Stomach smooth muscle (tissue), 2 donors: ENCODE data around the gene JPH4.
A peak's percentile ranks its signal among the peaks of the same experiment; 100 is the strongest.
"Not testable (repeated sequence)": the region's sequence is repeated elsewhere in the genome, so short reads cannot be mapped to it uniquely, and the experiment has no call there.

Experiments used
- H3K27ac ChIP-seq: one replicate; pipeline ENCODE4 v1.7.0; 2013; ENCODE audit warnings: mild to moderate bottlenecking, low read length, inconsistent platforms
- H3K27me3 ChIP-seq, 2 donors: one replicate each; pipeline ENCODE4 v1.7.0; 2013; ENCODE audit warnings: low read length in 2 of 2; ENCODE audit not compliant: insufficient read depth in 2 of 2, control insufficient read depth in 1 of 2
- H3K36me3 ChIP-seq, 2 donors: one replicate each; pipeline ENCODE4 v1.7.0; 2013; ENCODE audit warnings: low read length in 2 of 2; ENCODE audit not compliant: control insufficient read depth in 2 of 2, insufficient read depth in 2 of 2
- H3K4me1 ChIP-seq: one replicate; pipeline ENCODE4 v1.7.0; 2013; ENCODE audit warnings: low read length; ENCODE audit not compliant: control insufficient read depth, insufficient read depth
- H3K4me3 ChIP-seq, 2 donors: one replicate each; pipeline ENCODE4 v1.7.0; 2013; ENCODE audit warnings: low read length in 2 of 2
- H3K9ac ChIP-seq, 2 donors: one replicate each; pipeline ENCODE4 v1.7.0; 2013; ENCODE audit warnings: low read length in 2 of 2, mild to moderate bottlenecking in 1 of 2
- H3K9me3 ChIP-seq, 2 donors: one replicate each; pipeline ENCODE4 v1.7.0; 2013; ENCODE audit warnings: low read length in 2 of 2; ENCODE audit not compliant: control insufficient read depth in 2 of 2
- donor health status: healthy.
- donor health status: Pancreatic carcinoma.

Gene JPH4

GRCh38 chr14:23543403-23543802 is 35.2 kb downstream of the JPH4 start:
- no peak overlapping the region for H3K9ac ChIP-seq
- H3K36me3 ChIP-seq: no peaks in the 10 kb centered on the region
- no peaks in the 10 kb centered on the region for H3K9me3 ChIP-seq
- no peak overlapping the region for H3K27ac ChIP-seq
- H3K27me3 ChIP-seq: no peaks in the 10 kb centered on the region
- H3K4me3 ChIP-seq: no peak overlapping the region
- H3K4me1 ChIP-seq: peaks cover 2% of the 10 kb centered on the region

GRCh38 chr14:23542261-23542660 is 36.3 kb downstream of the JPH4 start:
- H3K27me3 ChIP-seq: no peaks in the 10 kb centered on the region
- H3K9ac ChIP-seq: no peak overlapping the region
- no peaks in the 10 kb centered on the region for H3K9me3 ChIP-seq
- H3K4me3 ChIP-seq: no peak overlapping the region
- H3K27ac ChIP-seq: no peak overlapping the region
- no peaks in the 10 kb centered on the region for H3K36me3 ChIP-seq
- peaks cover 2% of the 10 kb centered on the region for H3K4me1 ChIP-seq

DNA sequence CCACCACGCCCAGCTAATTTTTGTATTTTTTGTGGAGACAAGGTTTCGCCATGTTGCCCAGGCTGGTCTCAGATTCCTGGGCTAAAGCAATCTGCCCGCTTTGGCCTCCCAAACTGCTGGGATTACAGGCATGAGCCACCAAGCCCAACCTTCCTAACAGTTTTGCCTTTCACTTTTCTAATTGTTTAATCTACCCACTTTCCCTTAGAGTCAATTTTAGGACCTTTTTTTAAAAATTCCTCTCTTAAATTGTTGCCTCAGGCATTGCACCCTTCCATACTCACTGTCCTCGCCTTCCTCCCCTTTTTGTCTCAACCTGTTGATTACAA is 38.5 kb downstream of the JPH4 start:
- Histone ChIP-seq H3K4me3 (no peak overlapping the region), H3K27ac (no peak overlapping the region), H3K4me1 (peaks cover 2% of the 10 kb centered on the region), H3K9ac (no peak overlapping the region), H3K36me3 (no peaks in the 10 kb centered on the region), H3K9me3 (no peaks in the 10 kb centered on the region), H3K27me3 (no peaks in the 10 kb centered on the region)

DNA sequence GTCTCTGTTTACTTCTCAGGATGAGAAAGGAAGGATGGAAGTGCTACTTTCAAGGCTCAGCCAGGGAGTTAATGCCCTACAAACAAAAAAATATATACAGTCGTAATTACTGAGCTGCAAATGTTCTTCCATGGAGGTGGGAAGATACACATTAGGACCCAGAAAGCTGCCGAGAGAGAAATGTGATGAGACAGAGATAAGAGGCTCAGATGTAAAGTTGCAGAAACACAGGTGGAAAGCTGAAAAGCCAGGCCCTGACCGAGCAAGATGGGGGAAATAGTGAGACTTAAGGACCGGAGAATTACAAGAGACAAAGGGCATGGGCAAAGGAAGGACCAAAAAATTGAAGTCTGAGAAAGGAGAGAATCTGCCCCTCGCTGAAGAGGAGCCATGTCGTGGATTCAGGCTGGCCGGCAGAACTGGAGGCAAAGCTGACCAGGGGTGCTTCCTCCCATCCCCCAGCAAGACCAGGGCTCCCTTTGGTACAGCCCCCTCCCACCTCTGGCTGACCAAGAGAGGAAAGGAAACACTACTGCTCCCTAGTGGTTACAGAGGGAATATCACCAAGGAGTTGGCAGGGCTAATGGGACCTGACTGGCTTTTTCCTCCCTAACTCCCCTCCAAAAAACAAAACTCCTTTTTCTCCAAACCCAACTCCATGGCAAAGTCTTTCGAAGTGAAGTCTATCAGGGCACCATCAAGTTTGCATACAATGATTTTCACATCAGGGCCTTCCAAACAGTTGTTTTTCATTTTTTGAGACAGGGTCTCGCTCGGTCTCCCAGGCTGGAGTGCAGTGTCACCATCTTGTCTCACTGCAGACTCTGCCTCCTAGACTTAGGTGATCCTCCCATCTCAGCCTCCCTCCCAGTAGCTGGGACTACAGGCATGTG is 39.1 kb downstream of the JPH4 start:
- H3K27ac ChIP-seq: no peak overlapping the region
- H3K4me1 ChIP-seq: peaks cover 2% of the 10 kb centered on the region
- peak overlapping the region in 1 of 2 donors; percentile 38 for H3K9ac ChIP-seq

DNA sequence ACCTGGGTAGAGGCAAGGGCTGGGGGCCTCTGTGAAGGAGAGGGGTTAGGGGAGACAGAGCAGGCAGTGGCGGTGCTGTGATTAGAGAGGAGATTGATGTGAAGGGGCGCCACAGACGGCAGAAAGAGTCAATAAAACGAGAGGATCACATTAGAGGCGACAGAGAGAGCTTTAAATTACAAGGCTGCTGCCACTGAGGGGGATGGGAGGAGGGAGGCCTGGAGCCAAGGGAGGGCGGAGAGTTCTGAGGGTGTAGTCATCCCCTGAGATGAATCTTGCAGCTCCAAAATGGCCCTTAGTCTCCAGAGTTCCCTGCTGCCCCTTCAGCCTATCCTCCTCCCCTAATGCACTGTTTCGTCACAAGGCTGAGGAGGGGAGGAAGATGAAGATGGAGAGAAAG is 39.8 kb downstream of the JPH4 start:
- H3K9ac ChIP-seq: no peak overlapping the region
- H3K27ac ChIP-seq: no peak overlapping the region
- H3K4me3 ChIP-seq: no peak overlapping the region

More for the DNA sequence above, 39.1 kb downstream of the JPH4 start:
- H3K9me3 ChIP-seq: no peaks in the 10 kb centered on the region
- no peaks in the 10 kb centered on the region for H3K36me3 ChIP-seq
- no peak overlapping the region for H3K4me3 ChIP-seq
- no peaks in the 10 kb centered on the region for H3K27me3 ChIP-seq

DNA sequence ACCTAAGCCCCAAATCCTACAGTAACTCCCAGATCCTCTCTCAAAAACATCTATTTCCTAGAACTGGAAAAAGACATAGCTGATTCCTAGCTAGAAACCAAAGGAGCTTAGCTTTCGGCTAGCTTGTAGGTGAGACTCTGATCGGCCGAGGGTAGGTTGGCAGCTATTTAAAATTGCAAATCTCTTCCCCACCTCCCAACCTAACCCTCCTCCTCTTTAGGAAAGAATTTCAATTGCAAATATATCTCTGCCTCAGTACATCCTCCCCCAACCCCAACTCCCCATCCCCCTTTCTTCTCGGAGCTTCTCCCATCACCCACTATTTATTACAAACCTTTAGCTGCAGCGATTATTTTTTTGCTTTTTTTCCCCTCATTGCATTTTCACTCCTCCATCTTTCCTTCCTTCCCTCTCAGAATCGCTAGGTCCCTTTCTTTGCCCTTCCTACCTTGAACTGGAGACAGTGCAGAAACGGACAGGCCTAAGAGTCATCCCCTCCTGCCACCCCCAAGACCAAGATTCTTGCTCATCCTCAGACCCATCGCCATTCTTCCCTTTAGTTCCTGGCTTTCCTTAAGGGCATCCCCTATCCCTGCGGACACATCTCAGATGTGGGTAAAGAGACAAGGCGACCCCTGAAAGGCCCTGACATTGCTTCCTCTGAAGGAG is 40.4 kb downstream of the JPH4 start:
- H3K9ac ChIP-seq: no peak overlapping the region
- no peak overlapping the region for H3K4me3 ChIP-seq
- peaks cover 2% of the 10 kb centered on the region for H3K4me1 ChIP-seq
- H3K27ac ChIP-seq: no peak overlapping the region
- no peaks in the 10 kb centered on the region for H3K9me3 ChIP-seq
- H3K27me3 ChIP-seq: no peaks in the 10 kb centered on the region
- no peaks in the 10 kb centered on the region for H3K36me3 ChIP-seq

More for the DNA sequence above, 39.8 kb downstream of the JPH4 start:
- Histone ChIP-seq H3K9me3 (no peaks in the 10 kb centered on the region), H3K4me1 (peaks cover 2% of the 10 kb centered on the region), H3K27me3 (no peaks in the 10 kb centered on the region), H3K36me3 (no peaks in the 10 kb centered on the region)

- Histone ChIP-seq H3K27me3 (no peaks in the 10 kb centered on the region), H3K9ac (no peak overlapping the region), H3K36me3 (no peaks in the 10 kb centered on the region), H3K4me1 (peaks cover 2% of the 10 kb centered on the region), H3K4me3 (no peak overlapping the region), H3K9me3 (no peaks in the 10 kb centered on the region), H3K27ac (no peak overlapping the region)
Measured at GRCh38 chr14:23537351-23538049, 41.1 kb downstream of the JPH4 start.

- H3K9me3 ChIP-seq, H3K4me3 ChIP-seq, H3K9ac ChIP-seq, H3K4me1 ChIP-seq, H3K27ac ChIP-seq, H3K36me3 ChIP-seq, H3K27me3 ChIP-seq: not testable (repeated sequence)
Measured at GRCh38 chr14:23536906-23537305, 41.7 kb downstream of the JPH4 start.

DNA sequence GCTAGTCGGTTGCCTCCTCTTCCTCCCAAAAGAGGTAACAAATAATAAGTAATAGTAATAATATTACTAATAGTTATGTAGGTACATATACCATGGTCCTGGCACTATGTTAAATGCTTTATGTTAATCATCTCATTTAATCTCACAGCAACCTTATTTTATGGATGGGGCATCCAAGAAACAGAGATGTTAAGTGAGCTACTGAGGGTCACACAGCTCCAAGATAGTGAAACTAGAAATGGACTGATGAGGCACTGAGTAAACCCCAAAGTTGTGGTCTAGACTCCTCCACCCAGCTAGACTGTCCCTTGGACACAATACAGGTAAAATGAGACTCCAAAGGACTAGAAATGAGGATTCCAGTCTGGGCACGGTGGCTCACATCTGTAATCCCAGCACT is 42.1 kb downstream of the JPH4 start:
- Histone ChIP-seq H3K9ac (no peak overlapping the region), H3K4me3 (no peak overlapping the region), H3K27me3 (no peaks in the 10 kb centered on the region), H3K9me3 (no peaks in the 10 kb centered on the region), H3K4me1 (peaks cover 2% of the 10 kb centered on the region), H3K36me3 (no peaks in the 10 kb centered on the region), H3K27ac (no peak overlapping the region)

GRCh38 chr14:23535943-23536342 is 42.6 kb downstream of the JPH4 start:
- Histone ChIP-seq H3K9ac (no peak overlapping the region), H3K9me3 (no peaks in the 10 kb centered on the region), H3K36me3 (no peaks in the 10 kb centered on the region), H3K4me3 (no peak overlapping the region), H3K27me3 (no peaks in the 10 kb centered on the region), H3K4me1 (peaks cover 2% of the 10 kb centered on the region), H3K27ac (no peak overlapping the region)
